Caco-2 (cell line): ENCODE data around the gene CPNE2. TPM values are rescaled to one million over a fixed set of nuclear protein-coding genes. Genes with fewer than 3 reads are reported as not detected.

Experiments used
- BruUV-seq: library from RNA; stranded (reverse); fragments of 400-500 nt; replicated peaks from 2 replicates; lab custom pipeline; 2021; lab: Mats Ljungman, UMichigan
- CTCF ChIA-PET: fragments of 300-600 bp; sonication (Branson Sonifier 250); formaldehyde crosslinking; loops from one replicate; lab custom pipeline; 2022; ENCODE audit warnings: antibody characterized with exemption; lab: Charles Lee
- POLR2A ChIA-PET: fragments of 300-600 bp; sonication (Branson Sonifier 250); formaldehyde crosslinking; loops from one replicate; lab custom pipeline; 2022; ENCODE audit warnings: antibody characterized with exemption; lab: Charles Lee
- DNase-seq, 2 experiments: peaks; one replicate each; pipeline versions ENCODE4 v3.0.0 to v3.0.0-alpha.2; 2020 to 2022
- H3K27me3 ChIP-seq: replicated peaks from 2 replicates; pipeline ENCODE4 v1.6.0; 2011; ENCODE audit warnings: low read length; ENCODE audit not compliant: control insufficient read depth, insufficient read depth
- H3K36me3 ChIP-seq: 2 replicates; pipeline ENCODE4 v1.5.1; 2011; ENCODE audit warnings: low read length; ENCODE audit not compliant: control insufficient read depth, insufficient read depth
- H3K4me1 ChIP-seq: fragments of 250-450 bp; sonication (Bioruptor Pico); 2 replicates; pipeline ENCODE4 v1.5.1; 2020; ENCODE audit warnings: mild to moderate bottlenecking
- H3K4me3 ChIP-seq: 2 replicates; pipeline ENCODE4 v1.5.1; 2011; ENCODE audit warnings: low read depth, mild to moderate bottlenecking, control low read depth, low read length
- H3K9me3 ChIP-seq: fragments of 250-450 bp; sonication (Bioruptor Pico); 2 replicates; pipeline ENCODE4 v1.5.1; 2020; ENCODE audit warnings: mild to moderate bottlenecking, moderate library complexity
- H3K27ac Mint-ChIP-seq: one replicate; pipeline ENCODE4 v1.8.0; 2022; ENCODE audit warnings: mixed read lengths; ENCODE audit not compliant: unreplicated experiment
- H3K27me3 Mint-ChIP-seq: one replicate; pipeline ENCODE4 v1.8.0; 2022; ENCODE audit warnings: mixed read lengths; ENCODE audit not compliant: insufficient read depth, unreplicated experiment
- H3K36me3 Mint-ChIP-seq: one replicate; pipeline ENCODE4 v1.8.0; 2022; ENCODE audit warnings: mild to moderate bottlenecking, mixed read lengths; ENCODE audit not compliant: insufficient read depth, unreplicated experiment
- H3K4me1 Mint-ChIP-seq: one replicate; pipeline ENCODE4 v1.8.0; 2022; ENCODE audit warnings: low read depth, mixed read lengths; ENCODE audit not compliant: unreplicated experiment
- H3K4me3 Mint-ChIP-seq: one replicate; pipeline ENCODE4 v1.8.0; 2022; ENCODE audit warnings: mild to moderate bottlenecking, moderate library complexity, mixed read lengths; ENCODE audit not compliant: unreplicated experiment
- H3K9me3 Mint-ChIP-seq: one replicate; pipeline ENCODE4 v1.8.0; 2022; ENCODE audit warnings: mixed read lengths; ENCODE audit not compliant: unreplicated experiment
- intact Hi-C: fragments of 100-400 bp; cut with micrococcal nuclease; formaldehyde crosslinking; loops from one replicate; pipeline ENCODE4 v1.10.0; 2022; ENCODE audit not compliant: unreplicated experiment
- total RNA-seq: library from RNA; stranded (reverse); gene quantifications from 2 replicates; pipeline ENCODE4 v1.2.3, GENCODE V29; 2022
- TF ChIP-seq, protein P1 (sequence below), 2 experiments: fragments of 200-600 bp in 1 of 2; IDR thresholded peaks; 1 replicate in 1 of 2; 2 replicates in 1 of 2; pipeline versions ENCODE4 v1.5.1 to v1.8.0; 2011 to 2022; ENCODE audit warnings: antibody characterized with exemption in 1 of 2, control low read depth in 1 of 2, inconsistent platforms in 1 of 2, low read depth in 1 of 2, low read length in 1 of 2, mild to moderate bottlenecking in 1 of 2, moderate library complexity in 1 of 2; ENCODE audit not compliant: insufficient read depth in 1 of 2, severe bottlenecking in 1 of 2, unreplicated experiment in 1 of 2

Gene CPNE2
- total RNA-seq, 1 experiment from 2014 or later = 46.3 TPM

DNA sequence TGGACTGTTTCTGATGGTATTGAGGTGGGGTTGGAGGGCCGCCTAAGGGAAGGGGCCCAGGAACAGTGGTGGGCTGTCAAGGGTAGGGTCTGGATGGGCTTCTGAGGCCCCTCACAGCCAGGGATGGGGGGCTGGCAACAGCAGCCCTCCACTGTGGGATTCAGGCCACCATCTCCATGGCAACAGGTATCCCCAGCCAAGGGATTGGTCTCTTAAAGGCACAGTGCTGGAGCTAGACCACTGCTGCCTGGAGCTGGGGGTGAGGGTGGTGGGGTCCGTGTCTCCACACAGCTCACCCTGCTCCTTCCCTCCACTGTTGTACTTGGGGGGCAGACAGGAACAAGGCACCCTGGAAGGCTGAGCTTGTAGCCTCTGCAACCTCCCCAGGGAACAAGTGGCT is 51.6 kb downstream of the CPNE2 start:
- H3K27me3 ChIP-seq = no peaks in the 10 kb centered on the region
- H3K4me1 Mint-ChIP-seq = no peaks in the 10 kb centered on the region
- no peaks in the 10 kb centered on the region for H3K36me3 ChIP-seq
- intact Hi-C loops = no loop called here
- H3K9me3 ChIP-seq = no peaks in the 10 kb centered on the region
- ChIA-PET CTCF (interaction anchor here (1.3 to 1.5 kb wide), 2 partner anchors 52 to 58 kb away, joined by 3 to 8 read pairs; partner anchors contain the start of gene CPNE2), POLR2A (no interaction called here)
- H3K36me3 Mint-ChIP-seq = peaks cover 14% of the 10 kb centered on the region
- TF ChIP-seq, protein P1, sequence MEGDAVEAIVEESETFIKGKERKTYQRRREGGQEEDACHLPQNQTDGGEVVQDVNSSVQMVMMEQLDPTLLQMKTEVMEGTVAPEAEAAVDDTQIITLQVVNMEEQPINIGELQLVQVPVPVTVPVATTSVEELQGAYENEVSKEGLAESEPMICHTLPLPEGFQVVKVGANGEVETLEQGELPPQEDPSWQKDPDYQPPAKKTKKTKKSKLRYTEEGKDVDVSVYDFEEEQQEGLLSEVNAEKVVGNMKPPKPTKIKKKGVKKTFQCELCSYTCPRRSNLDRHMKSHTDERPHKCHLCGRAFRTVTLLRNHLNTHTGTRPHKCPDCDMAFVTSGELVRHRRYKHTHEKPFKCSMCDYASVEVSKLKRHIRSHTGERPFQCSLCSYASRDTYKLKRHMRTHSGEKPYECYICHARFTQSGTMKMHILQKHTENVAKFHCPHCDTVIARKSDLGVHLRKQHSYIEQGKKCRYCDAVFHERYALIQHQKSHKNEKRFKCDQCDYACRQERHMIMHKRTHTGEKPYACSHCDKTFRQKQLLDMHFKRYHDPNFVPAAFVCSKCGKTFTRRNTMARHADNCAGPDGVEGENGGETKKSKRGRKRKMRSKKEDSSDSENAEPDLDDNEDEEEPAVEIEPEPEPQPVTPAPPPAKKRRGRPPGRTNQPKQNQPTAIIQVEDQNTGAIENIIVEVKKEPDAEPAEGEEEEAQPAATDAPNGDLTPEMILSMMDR (IDR thresholded peaks at IDR 0.05; ENCODE audit: insufficient read depth in 1 of 2, low read depth in 1 of 2, low read length in 1 of 2, severe bottlenecking in 1 of 2, unreplicated experiment in 1 of 2) = no peak
- H3K4me3 Mint-ChIP-seq = no peak overlapping the region
- no peaks in the 10 kb centered on the region; the same call in none of the 2 replicates for H3K4me1 ChIP-seq
- DNase-seq = no peak
- BruUV-seq = no TSS peak
- no peaks in the 10 kb centered on the region for H3K9me3 Mint-ChIP-seq
- no peaks in the 10 kb centered on the region for H3K27me3 Mint-ChIP-seq
- H3K4me3 ChIP-seq = no peak overlapping the region
- no peak overlapping the region for H3K27ac Mint-ChIP-seq

DNA sequence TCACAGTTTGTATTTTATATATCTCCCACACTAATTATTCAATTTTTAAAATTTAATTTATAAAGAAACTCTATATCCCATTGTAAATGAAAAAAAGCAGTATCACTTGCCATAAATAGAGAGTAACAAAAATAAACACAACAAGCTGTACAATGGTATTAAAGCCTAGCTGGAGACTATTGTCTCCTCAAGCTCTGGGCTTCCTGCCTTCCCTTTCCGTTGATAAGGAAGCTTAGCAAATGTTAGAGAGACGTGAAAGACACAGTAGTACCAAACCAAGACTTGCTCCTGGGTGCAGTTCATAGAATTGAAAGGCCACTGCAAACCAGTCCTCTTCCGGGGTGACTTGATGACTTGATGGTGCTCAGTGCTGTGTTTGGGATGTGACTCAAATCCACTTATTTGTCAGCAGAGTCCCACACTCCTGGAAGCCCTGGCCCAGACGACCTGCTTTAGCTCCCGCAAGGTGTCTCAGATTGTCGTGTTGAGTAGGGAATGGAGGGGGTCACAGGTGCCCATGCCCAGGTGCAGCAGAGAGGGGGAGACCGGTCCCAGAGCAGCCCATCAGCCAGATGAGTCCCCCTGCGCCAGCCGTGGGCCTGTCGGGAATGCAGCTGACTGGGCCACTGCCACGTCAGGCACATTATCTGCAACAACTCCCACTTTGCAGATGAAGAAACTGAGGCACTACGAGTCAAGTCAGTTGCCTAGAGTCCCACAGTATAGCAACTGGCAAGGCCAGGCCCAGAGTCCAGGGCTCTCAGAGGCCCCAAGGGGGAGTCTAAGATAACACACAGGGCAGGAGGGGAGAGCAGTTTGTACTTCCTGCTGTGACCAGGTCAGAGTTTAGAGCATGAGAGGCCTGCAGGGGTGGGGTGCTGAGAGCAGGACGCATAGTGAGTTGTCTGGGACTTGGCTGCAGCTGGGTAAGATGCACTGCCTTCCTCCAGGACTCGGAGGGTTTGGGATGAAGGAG is 53.0 kb downstream of the CPNE2 start:
- no peaks in the 10 kb centered on the region for H3K36me3 ChIP-seq
- H3K27me3 ChIP-seq = no peaks in the 10 kb centered on the region
- intact Hi-C loops = loop anchor here (1.0 to 5.0 kb wide), 2 partner anchors 23 to 53 kb away; partner anchors contain the start of gene CPNE2
- peaks cover 14% of the 10 kb centered on the region for H3K36me3 Mint-ChIP-seq
- DNase-seq = no peak
- no peaks in the 10 kb centered on the region; the same call in none of the 2 replicates for H3K4me1 ChIP-seq
- ChIA-PET POLR2A (no interaction called here), CTCF (interaction anchor here (0.6 to 1.3 kb wide), 2 partner anchors 54 to 60 kb away, joined by 3 read pairs; no protein-coding TSS in a partner anchor)
- no peaks in the 10 kb centered on the region for H3K4me1 Mint-ChIP-seq
- BruUV-seq = no TSS peak
- H3K27me3 Mint-ChIP-seq = no peaks in the 10 kb centered on the region
- no peak overlapping the region for H3K4me3 Mint-ChIP-seq
- no peak overlapping the region for H3K4me3 ChIP-seq
- TF ChIP-seq, protein P1 (IDR thresholded peaks at IDR 0.05; ENCODE audit: insufficient read depth in 1 of 2, low read depth in 1 of 2, low read length in 1 of 2, severe bottlenecking in 1 of 2, unreplicated experiment in 1 of 2) = no peak
- H3K9me3 ChIP-seq = no peaks in the 10 kb centered on the region
- H3K27ac Mint-ChIP-seq = peak overlapping the region; percentile 24
- H3K9me3 Mint-ChIP-seq = no peaks in the 10 kb centered on the region

DNA sequence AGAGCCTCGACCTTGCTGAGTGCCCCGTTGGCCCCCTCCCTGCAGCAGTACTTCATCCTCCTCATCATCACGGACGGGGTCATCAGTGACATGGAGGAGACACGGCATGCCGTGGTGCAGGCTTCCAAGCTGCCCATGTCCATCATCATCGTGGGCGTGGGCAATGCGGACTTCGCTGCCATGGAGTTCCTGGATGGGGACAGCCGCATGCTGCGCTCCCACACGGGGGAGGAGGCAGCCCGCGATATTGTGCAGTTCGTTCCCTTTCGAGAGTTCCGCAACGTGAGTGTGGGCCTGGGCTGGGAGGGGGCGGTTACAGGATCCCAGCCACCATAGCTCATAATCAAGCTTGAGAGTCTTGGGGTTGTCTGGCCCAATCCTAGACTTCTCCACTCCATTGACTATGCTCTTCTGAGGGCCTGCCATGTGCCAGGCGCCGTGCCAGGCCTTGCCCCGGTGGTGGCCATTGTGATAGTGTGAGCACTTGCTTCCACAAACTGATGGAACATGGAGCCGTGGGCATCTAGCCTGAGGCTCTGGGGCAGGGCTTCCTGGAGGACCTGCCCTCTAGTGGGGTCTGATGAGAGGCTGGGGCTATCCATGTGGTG is 53.8 kb downstream of the CPNE2 start:
- Mint-ChIP-seq H3K4me3 (no peak overlapping the region), H3K9me3 (no peaks in the 10 kb centered on the region), H3K4me1 (no peaks in the 10 kb centered on the region), H3K36me3 (peaks cover 14% of the 10 kb centered on the region), H3K27ac (peak overlapping the region; percentile 24), H3K27me3 (no peaks in the 10 kb centered on the region)
- DNase-seq = no peak
- Histone ChIP-seq H3K36me3 (no peaks in the 10 kb centered on the region), H3K27me3 (no peaks in the 10 kb centered on the region), H3K9me3 (no peaks in the 10 kb centered on the region), H3K4me3 (no peak overlapping the region), H3K4me1 (no peaks in the 10 kb centered on the region; the same call in none of the 2 replicates)
- ChIA-PET CTCF (no interaction called here), POLR2A (no interaction called here)
- BruUV-seq = no TSS peak
- TF ChIP-seq, protein P1 (IDR thresholded peaks at IDR 0.05; ENCODE audit: insufficient read depth in 1 of 2, low read depth in 1 of 2, low read length in 1 of 2, severe bottlenecking in 1 of 2, unreplicated experiment in 1 of 2) = no peak
- intact Hi-C loops = loop anchor here (1.0 to 5.0 kb wide), 2 partner anchors 22 to 54 kb away; partner anchors contain the start of gene CPNE2
